Nephron (organoid): ENCODE results near the gene FAM50B.

ENCODE experiments used
- H3K27ac Mint-ChIP-seq, 3 experiments: 2 replicates each; pipeline ENCODE4 v1.8.0; 2020; ENCODE audit warnings: mixed read lengths in 3 of 3, mild to moderate bottlenecking in 2 of 3, moderate library complexity in 1 of 3
- H3K27me3 Mint-ChIP-seq: 2 replicates; pipeline ENCODE4 v1.8.0; 2021; ENCODE audit warnings: low read depth, mild to moderate bottlenecking, moderate library complexity, mixed read lengths
- H3K36me3 Mint-ChIP-seq: 2 replicates; pipeline ENCODE4 v1.8.0; 2020; ENCODE audit warnings: low read depth, mixed read lengths
- H3K4me1 Mint-ChIP-seq: 2 replicates; pipeline ENCODE4 v1.8.0; 2020; ENCODE audit warnings: mixed read lengths
- H3K4me3 Mint-ChIP-seq, 3 experiments: 2 replicates each; pipeline ENCODE4 v1.8.0; 2020; ENCODE audit warnings: mild to moderate bottlenecking in 3 of 3, mixed read lengths in 3 of 3, moderate library complexity in 2 of 3
- H3K9me3 Mint-ChIP-seq: 2 replicates; pipeline ENCODE4 v1.8.0; 2020; ENCODE audit warnings: mixed read lengths
- TF ChIP-seq, protein P1 (sequence below), 3 experiments: fragments of 200-600 bp; sonication (generic); IDR thresholded peaks; one replicate each; pipeline ENCODE4 v1.5.0; 2021; ENCODE audit warnings: antibody characterized with exemption in 3 of 3; ENCODE audit not compliant: unreplicated experiment in 3 of 3

Gene FAM50B, protein sequence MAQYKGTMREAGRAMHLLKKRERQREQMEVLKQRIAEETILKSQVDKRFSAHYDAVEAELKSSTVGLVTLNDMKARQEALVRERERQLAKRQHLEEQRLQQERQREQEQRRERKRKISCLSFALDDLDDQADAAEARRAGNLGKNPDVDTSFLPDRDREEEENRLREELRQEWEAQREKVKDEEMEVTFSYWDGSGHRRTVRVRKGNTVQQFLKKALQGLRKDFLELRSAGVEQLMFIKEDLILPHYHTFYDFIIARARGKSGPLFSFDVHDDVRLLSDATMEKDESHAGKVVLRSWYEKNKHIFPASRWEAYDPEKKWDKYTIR

GRCh38 chr6:3848925-3849605 is at the start of gene FAM50B:
Gene FAM50B, plus strand, starts transcription at chr6:3849373. Its CDS starts 439 bp downstream, at chr6:3849812.
- Mint-ChIP-seq H3K4me1 (no peaks in the 10 kb centered on the region), H3K4me3 (peak within 1 kb of the TSS; percentile 79 to 83 (median 83)), H3K36me3 (peaks cover 4% of the 10 kb centered on the region), H3K27ac (peak within 1 kb of the TSS; percentile 51 to 74 (median 64)), H3K27me3 (peaks cover 3% of the 10 kb centered on the region), H3K9me3 (peaks cover 2% of the 10 kb centered on the region)
- TF ChIP-seq, protein P1, sequence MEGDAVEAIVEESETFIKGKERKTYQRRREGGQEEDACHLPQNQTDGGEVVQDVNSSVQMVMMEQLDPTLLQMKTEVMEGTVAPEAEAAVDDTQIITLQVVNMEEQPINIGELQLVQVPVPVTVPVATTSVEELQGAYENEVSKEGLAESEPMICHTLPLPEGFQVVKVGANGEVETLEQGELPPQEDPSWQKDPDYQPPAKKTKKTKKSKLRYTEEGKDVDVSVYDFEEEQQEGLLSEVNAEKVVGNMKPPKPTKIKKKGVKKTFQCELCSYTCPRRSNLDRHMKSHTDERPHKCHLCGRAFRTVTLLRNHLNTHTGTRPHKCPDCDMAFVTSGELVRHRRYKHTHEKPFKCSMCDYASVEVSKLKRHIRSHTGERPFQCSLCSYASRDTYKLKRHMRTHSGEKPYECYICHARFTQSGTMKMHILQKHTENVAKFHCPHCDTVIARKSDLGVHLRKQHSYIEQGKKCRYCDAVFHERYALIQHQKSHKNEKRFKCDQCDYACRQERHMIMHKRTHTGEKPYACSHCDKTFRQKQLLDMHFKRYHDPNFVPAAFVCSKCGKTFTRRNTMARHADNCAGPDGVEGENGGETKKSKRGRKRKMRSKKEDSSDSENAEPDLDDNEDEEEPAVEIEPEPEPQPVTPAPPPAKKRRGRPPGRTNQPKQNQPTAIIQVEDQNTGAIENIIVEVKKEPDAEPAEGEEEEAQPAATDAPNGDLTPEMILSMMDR (IDR thresholded peaks at IDR 0.05; ENCODE audit: unreplicated experiment in 3 of 3), result peak; percentile 90 to 96 (median 92)

DNA sequence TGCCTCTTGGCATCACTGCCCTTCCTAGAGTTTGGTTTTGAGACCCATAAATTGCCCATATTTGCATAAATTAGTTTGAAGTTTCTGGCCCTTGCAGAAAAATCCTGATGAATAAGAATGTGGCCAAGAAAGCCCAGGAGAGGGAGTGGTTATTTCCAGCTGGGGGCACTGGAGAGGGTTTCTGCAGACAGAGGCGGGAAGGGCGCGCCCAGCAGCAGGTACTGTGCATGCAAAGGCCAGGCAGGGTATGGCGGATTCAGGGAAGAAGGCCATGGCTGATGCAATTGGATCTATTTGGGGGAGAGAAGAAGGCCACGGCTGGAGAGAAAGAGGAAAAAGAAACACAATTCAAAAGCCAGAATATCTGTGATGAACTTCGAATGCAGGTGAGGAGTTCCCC is 49.5 kb upstream of the FAM50B start:
- peaks cover 43% of the 10 kb centered on the region for H3K4me1 Mint-ChIP-seq
- peaks cover 3% of the 10 kb centered on the region for H3K27me3 Mint-ChIP-seq
- H3K4me3 Mint-ChIP-seq, result no peak overlapping the region
- H3K9me3 Mint-ChIP-seq, result no peaks in the 10 kb centered on the region
- TF ChIP-seq, protein P1 (IDR thresholded peaks at IDR 0.05; ENCODE audit: unreplicated experiment in 3 of 3), result no peak
- H3K27ac Mint-ChIP-seq, result peak overlapping the region in 1 of 3 experiments; percentile 38
- H3K36me3 Mint-ChIP-seq, result no peaks in the 10 kb centered on the region

DNA sequence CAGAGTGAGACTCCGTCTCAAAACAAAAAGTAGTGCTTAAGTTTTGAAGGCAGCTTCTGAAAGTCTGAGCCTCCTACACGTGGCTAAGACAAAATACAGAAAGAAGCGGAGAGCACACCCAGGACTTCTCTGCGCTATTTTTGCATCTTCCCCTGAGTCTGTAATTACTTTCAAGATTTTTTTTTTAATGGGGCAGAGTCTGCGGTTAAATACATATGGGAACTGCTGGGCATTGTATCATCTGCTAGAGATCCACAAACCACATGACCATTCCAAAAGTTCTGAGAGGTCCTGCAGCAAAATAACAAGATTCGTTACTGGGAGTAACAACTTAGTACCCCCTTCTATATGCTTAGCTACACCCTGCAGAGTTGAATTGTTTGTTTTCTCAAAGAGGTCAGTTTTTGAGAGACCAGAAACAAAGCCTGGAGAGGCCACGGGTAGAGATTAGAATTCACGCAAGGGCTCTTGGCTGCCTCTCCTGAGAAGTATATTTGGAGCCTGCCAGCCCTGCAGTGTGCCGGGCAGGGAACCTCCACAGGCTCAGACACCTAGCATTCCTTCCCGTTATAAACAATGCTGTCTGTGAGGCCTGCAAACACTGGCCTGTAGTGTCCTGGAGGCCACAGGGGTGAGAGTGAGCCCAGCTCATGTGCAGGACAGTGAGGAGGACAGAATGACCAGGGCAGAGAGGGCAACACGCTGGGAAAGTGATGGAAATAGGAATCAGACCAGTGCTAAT is 48.2 kb upstream of the FAM50B start:
- peaks cover 48% of the 10 kb centered on the region for H3K4me1 Mint-ChIP-seq
- peak overlapping the region in 2 of 3 experiments; percentile 3 to 39 for H3K27ac Mint-ChIP-seq
- H3K4me3 Mint-ChIP-seq, result no peak overlapping the region
- H3K27me3 Mint-ChIP-seq, result peaks cover 3% of the 10 kb centered on the region
- no peaks in the 10 kb centered on the region for H3K36me3 Mint-ChIP-seq
- TF ChIP-seq, protein P1 (IDR thresholded peaks at IDR 0.05; ENCODE audit: unreplicated experiment in 3 of 3), result no peak
- no peaks in the 10 kb centered on the region for H3K9me3 Mint-ChIP-seq

DNA sequence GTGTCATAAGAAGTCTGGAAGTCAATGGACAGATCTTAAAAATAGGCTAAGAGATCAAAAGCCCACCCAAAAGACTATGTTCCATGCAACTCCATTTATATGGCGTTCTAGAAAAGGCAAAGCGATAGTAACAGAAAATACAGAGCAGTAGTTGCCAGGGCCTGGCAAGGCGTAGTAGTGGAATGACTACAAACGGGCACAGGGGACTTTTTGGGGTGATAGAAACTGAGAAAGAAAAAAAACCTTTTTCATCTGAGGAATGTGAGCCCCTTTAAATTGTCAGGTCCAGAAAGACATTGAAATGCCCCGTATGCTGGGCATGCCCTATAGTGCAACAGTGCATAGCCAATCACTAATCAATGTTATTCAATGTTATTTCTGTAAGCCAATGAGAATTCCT is 47.2 kb upstream of the FAM50B start:
- peaks cover 3% of the 10 kb centered on the region for H3K27me3 Mint-ChIP-seq
- H3K9me3 Mint-ChIP-seq, result no peaks in the 10 kb centered on the region
- TF ChIP-seq, protein P1 (IDR thresholded peaks at IDR 0.05; ENCODE audit: unreplicated experiment in 3 of 3), result no peak
- no peak overlapping the region for H3K4me3 Mint-ChIP-seq
- peaks cover 42% of the 10 kb centered on the region for H3K4me1 Mint-ChIP-seq
- H3K27ac Mint-ChIP-seq, result peak overlapping the region in 2 of 3 experiments; percentile 3 to 14
- no peaks in the 10 kb centered on the region for H3K36me3 Mint-ChIP-seq

- peaks cover 3% of the 10 kb centered on the region for H3K27me3 Mint-ChIP-seq
- no peaks in the 10 kb centered on the region for H3K9me3 Mint-ChIP-seq
- peak overlapping the region in 1 of 3 experiments; percentile 24 for H3K4me3 Mint-ChIP-seq
- H3K4me1 Mint-ChIP-seq, result peaks cover 35% of the 10 kb centered on the region
- H3K36me3 Mint-ChIP-seq, result no peaks in the 10 kb centered on the region
- TF ChIP-seq, protein P1 (IDR thresholded peaks at IDR 0.05; ENCODE audit: unreplicated experiment in 3 of 3), result no peak
- H3K27ac Mint-ChIP-seq, result peak overlapping the region; percentile 96
Observed at GRCh38 chr6:3803627-3804468, 45.3 kb upstream of the FAM50B start.
